ENCODE data around the gene ADGRG4. TPM values are rescaled to one million over a fixed set of nuclear protein-coding genes. Genes with fewer than 3 reads are reported as not detected.

The ADGRG4 gene
- total RNA-seq, 1 donor from 2014 or later, result 0.67 TPM

DNA sequence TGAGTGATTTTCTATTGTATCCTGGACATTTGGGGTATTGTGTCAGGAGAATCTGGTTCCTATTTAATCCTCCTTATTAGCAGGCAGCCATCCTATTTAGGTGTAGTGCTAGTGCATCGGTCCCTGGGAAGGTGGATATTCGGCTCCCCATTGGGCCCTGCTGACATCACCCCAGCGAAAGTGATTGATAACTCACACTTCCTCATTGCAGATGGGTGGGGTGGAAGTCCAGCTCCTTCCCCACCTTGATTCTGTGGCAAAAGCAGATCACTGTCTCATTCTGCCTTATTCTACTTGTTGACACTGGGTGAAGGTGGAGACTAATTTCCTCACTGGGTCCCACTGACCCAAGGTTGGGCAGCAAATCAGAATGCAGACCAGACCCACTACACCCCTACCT lies 163.8 kb downstream of the ADGRG4 start:
- no peak for DNase-seq (ENCODE audit: low spot score)

Other genes starting within 250 kb of the ADGRG4 start
- gene FHL1, start 153.4 kb upstream of the ADGRG4 start, total RNA-seq, result 3,576 TPM
- 30.0 TPM for gene MAP7D3, start 49.6 kb upstream of the ADGRG4 start, total RNA-seq
- gene BRS3, start 187.0 kb downstream of the ADGRG4 start, total RNA-seq, result not detected
- gene HTATSF1, start 196.6 kb downstream of the ADGRG4 start, total RNA-seq, result 34.2 TPM
- gene VGLL1, start 231.3 kb downstream of the ADGRG4 start, total RNA-seq, result not detected

All from mesenteric fat pad (tissue), 1 donor.